ENCODE results near the gene FBXO28.
"Not testable (repeated sequence)": the region's sequence is repeated elsewhere in the genome, so short reads cannot be mapped to it uniquely, and the experiment has no call there.

The FBXO28 gene

GRCh38 chr1:224069138-224069537, 44.8 kb upstream of the FBXO28 start:
- Histone ChIP-seq H2AFZ (ENCODE audit: low read length) (no peak overlapping the region), H3K4me1 (ENCODE audit: insufficient read depth, low read length, poor library complexity, severe bottlenecking) (no peaks in the 10 kb centered on the region), H3K4me2 (ENCODE audit: low read depth, low read length, poor library complexity, severe bottlenecking) (no peak overlapping the region), H3F3A (ENCODE audit: low read depth) (no peaks in the 10 kb centered on the region), H3K9ac (ENCODE audit: low read depth, low read length, poor library complexity, severe bottlenecking) (no peak overlapping the region), H3K9me2 (replicated peaks; ENCODE audit: low read depth, low read length) (no peaks in the 10 kb centered on the region), H3K36me3 (ENCODE audit: insufficient read depth, low read length) (no peaks in the 10 kb centered on the region), H4K20me1 (ENCODE audit: insufficient read depth, low read length, poor library complexity, severe bottlenecking) (no peaks in the 10 kb centered on the region), H3K9me3 (ENCODE audit: insufficient read depth, low read depth, low read length) (no peaks in the 10 kb centered on the region), H3K4me3 (ENCODE audit: low read length, poor library complexity, severe bottlenecking) (no peak overlapping the region), H3K27me3 (ENCODE audit: insufficient read depth, low read length, poor library complexity, severe bottlenecking) (no peaks in the 10 kb centered on the region), H3K79me2 (ENCODE audit: insufficient read depth, low read length) (no peaks in the 10 kb centered on the region)
- TF ChIP-seq EZH2phosphoT487 (IDR thresholded peaks at IDR 0.05; ENCODE audit: borderline replicate concordance) (no peak), CTCF (conservative IDR thresholded peaks at IDR 0.05; ENCODE audit: low read length) (no peak)

GRCh38 chr1:224070521-224070920, 43.4 kb upstream of the FBXO28 start:
- H3K9me2 ChIP-seq (replicated peaks; ENCODE audit: low read depth, low read length) = no peaks in the 10 kb centered on the region
- H3K4me2 ChIP-seq (ENCODE audit: low read depth, low read length, poor library complexity, severe bottlenecking) = no peak overlapping the region
- no peaks in the 10 kb centered on the region for H3K79me2 ChIP-seq (ENCODE audit: insufficient read depth, low read length)
- H3K9ac ChIP-seq (ENCODE audit: low read depth, low read length, poor library complexity, severe bottlenecking) = no peak overlapping the region
- H4K20me1 ChIP-seq (ENCODE audit: insufficient read depth, low read length, poor library complexity, severe bottlenecking) = no peaks in the 10 kb centered on the region
- no peaks in the 10 kb centered on the region for H3F3A ChIP-seq (ENCODE audit: low read depth)
- H3K9me3 ChIP-seq (ENCODE audit: insufficient read depth, low read depth, low read length) = no peaks in the 10 kb centered on the region
- TF ChIP-seq EZH2phosphoT487 (IDR thresholded peaks at IDR 0.05; ENCODE audit: borderline replicate concordance) (no peak), CTCF (conservative IDR thresholded peaks at IDR 0.05; ENCODE audit: low read length) (no peak)
- no peaks in the 10 kb centered on the region for H3K27me3 ChIP-seq (ENCODE audit: insufficient read depth, low read length, poor library complexity, severe bottlenecking)
- H3K36me3 ChIP-seq (ENCODE audit: insufficient read depth, low read length) = no peaks in the 10 kb centered on the region
- no peak overlapping the region for H2AFZ ChIP-seq (ENCODE audit: low read length)
- no peak overlapping the region for H3K4me3 ChIP-seq (ENCODE audit: low read length, poor library complexity, severe bottlenecking)
- no peaks in the 10 kb centered on the region for H3K4me1 ChIP-seq (ENCODE audit: insufficient read depth, low read length, poor library complexity, severe bottlenecking)

GRCh38 chr1:224076407-224076806, 37.5 kb upstream of the FBXO28 start:
- H3K27me3 ChIP-seq (ENCODE audit: insufficient read depth, low read length, poor library complexity, severe bottlenecking) = no peaks in the 10 kb centered on the region
- H3K9me2 ChIP-seq (replicated peaks; ENCODE audit: low read depth, low read length) = 0 out of 2 replicates have a peak, but pooled peaks cover 4% of the 10 kb centered on the region
- TF ChIP-seq EZH2phosphoT487 (IDR thresholded peaks at IDR 0.05; ENCODE audit: borderline replicate concordance) = no peak
- no peak for TF ChIP-seq CTCF (conservative IDR thresholded peaks at IDR 0.05; ENCODE audit: low read length)
- no peaks in the 10 kb centered on the region for H3K9me3 ChIP-seq (ENCODE audit: insufficient read depth, low read depth, low read length)
- H3K4me3 ChIP-seq (ENCODE audit: low read length, poor library complexity, severe bottlenecking) = no peak overlapping the region
- no peak overlapping the region for H3K9ac ChIP-seq (ENCODE audit: low read depth, low read length, poor library complexity, severe bottlenecking)
- no peak overlapping the region for H3K4me2 ChIP-seq (ENCODE audit: low read depth, low read length, poor library complexity, severe bottlenecking)
- H3F3A ChIP-seq (ENCODE audit: low read depth) = no peaks in the 10 kb centered on the region
- H3K79me2 ChIP-seq (ENCODE audit: insufficient read depth, low read length) = no peaks in the 10 kb centered on the region
- no peak overlapping the region for H2AFZ ChIP-seq (ENCODE audit: low read length)
- no peaks in the 10 kb centered on the region for H3K4me1 ChIP-seq (ENCODE audit: insufficient read depth, low read length, poor library complexity, severe bottlenecking)
- no peaks in the 10 kb centered on the region for H4K20me1 ChIP-seq (ENCODE audit: insufficient read depth, low read length, poor library complexity, severe bottlenecking)
- no peaks in the 10 kb centered on the region for H3K36me3 ChIP-seq (ENCODE audit: insufficient read depth, low read length)

GRCh38 chr1:224079644-224080043, 34.3 kb upstream of the FBXO28 start:
- H3K9me2 ChIP-seq (replicated peaks; ENCODE audit: low read depth, low read length); H3F3A ChIP-seq (ENCODE audit: low read depth); H3K27me3 ChIP-seq (ENCODE audit: insufficient read depth, low read length, poor library complexity, severe bottlenecking); H3K4me2 ChIP-seq (ENCODE audit: low read depth, low read length, poor library complexity, severe bottlenecking); H4K20me1 ChIP-seq (ENCODE audit: insufficient read depth, low read length, poor library complexity, severe bottlenecking); H3K36me3 ChIP-seq (ENCODE audit: insufficient read depth, low read length); H3K4me1 ChIP-seq (ENCODE audit: insufficient read depth, low read length, poor library complexity, severe bottlenecking); H3K4me3 ChIP-seq (ENCODE audit: low read length, poor library complexity, severe bottlenecking); H3K9me3 ChIP-seq (ENCODE audit: insufficient read depth, low read depth, low read length); H3K79me2 ChIP-seq (ENCODE audit: insufficient read depth, low read length); H2AFZ ChIP-seq (ENCODE audit: low read length); H3K9ac ChIP-seq (ENCODE audit: low read depth, low read length, poor library complexity, severe bottlenecking): not testable (repeated sequence)
